GM19035 (cell line): ENCODE measurements around the gene CADM2.
"Not testable (repeated sequence)": the region's sequence is repeated elsewhere in the genome, so short reads cannot be mapped to it uniquely, and the experiment has no call there.

Experiments
- ATAC-seq: cut with Tn5 transposase; IDR thresholded peaks from one replicate; pipeline ENCODE4 v1.9.1; 2021; ENCODE audit not compliant: unreplicated experiment

CADM2 gene

GRCh38 chr3:85881833-85882393, 923.1 kb downstream of the CADM2 start:
- ATAC-seq = no peak

- no peak for ATAC-seq
These were observed 931.3 kb downstream of the CADM2 start for GRCh38 chr3:85890043-85890555.

- ATAC-seq = no peak
These were observed 944.6 kb downstream of the CADM2 start for GRCh38 chr3:85903434-85903833.

- no peak for ATAC-seq
These were observed 954.2 kb downstream of the CADM2 start for GRCh38 chr3:85912980-85913379.

GRCh38 chr3:85922374-85922773, 963.6 kb downstream of the CADM2 start:
- ATAC-seq = no peak

GRCh38 chr3:85930718-85931117, 971.9 kb downstream of the CADM2 start:
- no peak for ATAC-seq

- no peak for ATAC-seq
These were observed 974.5 kb downstream of the CADM2 start for GRCh38 chr3:85933326-85933725.

GRCh38 chr3:85935171-85935570, 976.4 kb downstream of the CADM2 start:
- ATAC-seq = no peak

GRCh38 chr3:85939074-85939482, 980.3 kb downstream of the CADM2 start:
- no peak for ATAC-seq

GRCh38 chr3:85950435-85950834, 991.6 kb downstream of the CADM2 start:
- ATAC-seq = no peak

GRCh38 chr3:85960793-85961192, 1002.0 kb downstream of the CADM2 start:
- no peak for ATAC-seq

- ATAC-seq = no peak
These were observed 1019.0 kb downstream of the CADM2 start for GRCh38 chr3:85977615-85978338.

- ATAC-seq = no peak
These were observed 1020.2 kb downstream of the CADM2 start for GRCh38 chr3:85979034-85979433.

- not testable (repeated sequence) for ATAC-seq
These were observed 1030.8 kb downstream of the CADM2 start for GRCh38 chr3:85989581-85989980.

- ATAC-seq = no peak
These were observed 1070.8 kb downstream of the CADM2 start for GRCh38 chr3:86029590-86029989.

- ATAC-seq = no peak
These were observed 1079.1 kb downstream of the CADM2 start for GRCh38 chr3:86037916-86038315.

- no peak for ATAC-seq
These were observed 1087.8 kb downstream of the CADM2 start for GRCh38 chr3:86046436-86047136.

- no peak for ATAC-seq
These were observed 1088.4 kb downstream of the CADM2 start for GRCh38 chr3:86047161-86047560.

GRCh38 chr3:86051058-86051457, 1092.3 kb downstream of the CADM2 start:
- no peak for ATAC-seq

- no peak for ATAC-seq
These were observed 1097.2 kb downstream of the CADM2 start for GRCh38 chr3:86056032-86056431.

GRCh38 chr3:86056962-86057361, 1098.2 kb downstream of the CADM2 start:
- no peak for ATAC-seq

- ATAC-seq = no peak
These were observed 1115.0 kb downstream of the CADM2 start for GRCh38 chr3:86073799-86074198.
